ENCODE data around the gene OSBPL5.

OSBPL5 gene

DNA sequence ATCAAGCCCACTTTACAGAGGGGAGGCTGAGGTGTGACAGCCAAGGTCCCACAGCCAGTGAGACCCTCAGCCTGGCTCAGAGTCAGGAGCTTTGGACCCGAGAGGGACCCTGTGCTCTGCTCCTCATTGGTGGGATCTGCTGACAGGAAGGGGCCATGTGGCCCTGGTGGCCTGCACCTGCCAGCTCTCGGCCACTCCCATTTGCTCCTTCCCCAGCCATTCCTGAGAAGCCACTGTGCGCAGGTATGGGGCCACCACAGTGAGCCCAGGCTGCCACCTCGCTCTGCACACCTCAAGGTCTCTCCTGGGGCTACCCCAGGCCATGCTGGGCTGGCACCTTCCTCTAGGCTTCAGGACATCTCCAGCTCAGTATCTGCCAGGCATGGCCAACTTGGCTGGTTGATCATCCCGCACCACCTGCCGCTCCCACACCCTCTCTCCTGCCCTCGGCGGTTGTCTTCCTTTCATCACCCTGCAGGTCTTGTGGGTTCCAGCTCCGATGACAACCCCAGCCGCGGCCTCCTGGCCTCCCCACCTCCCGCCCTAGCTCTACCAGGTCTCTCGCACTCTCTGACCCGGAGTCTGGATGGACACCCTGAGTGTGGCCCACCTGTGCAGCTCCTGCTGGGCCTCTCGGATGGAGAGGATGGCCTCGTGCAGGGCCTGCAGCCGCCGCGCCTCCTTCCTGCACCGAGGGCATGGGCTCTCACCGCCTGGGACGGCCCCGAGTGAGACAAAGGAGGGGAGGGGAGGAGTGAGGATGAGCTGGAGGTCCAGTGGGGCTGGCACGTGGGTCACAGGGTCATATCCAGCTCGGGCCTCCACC is 75.7 kb downstream of the OSBPL5 start:
- peak overlapping the region; percentile 34 for H3K27ac ChIP-seq
- TF ChIP-seq, protein P1, sequence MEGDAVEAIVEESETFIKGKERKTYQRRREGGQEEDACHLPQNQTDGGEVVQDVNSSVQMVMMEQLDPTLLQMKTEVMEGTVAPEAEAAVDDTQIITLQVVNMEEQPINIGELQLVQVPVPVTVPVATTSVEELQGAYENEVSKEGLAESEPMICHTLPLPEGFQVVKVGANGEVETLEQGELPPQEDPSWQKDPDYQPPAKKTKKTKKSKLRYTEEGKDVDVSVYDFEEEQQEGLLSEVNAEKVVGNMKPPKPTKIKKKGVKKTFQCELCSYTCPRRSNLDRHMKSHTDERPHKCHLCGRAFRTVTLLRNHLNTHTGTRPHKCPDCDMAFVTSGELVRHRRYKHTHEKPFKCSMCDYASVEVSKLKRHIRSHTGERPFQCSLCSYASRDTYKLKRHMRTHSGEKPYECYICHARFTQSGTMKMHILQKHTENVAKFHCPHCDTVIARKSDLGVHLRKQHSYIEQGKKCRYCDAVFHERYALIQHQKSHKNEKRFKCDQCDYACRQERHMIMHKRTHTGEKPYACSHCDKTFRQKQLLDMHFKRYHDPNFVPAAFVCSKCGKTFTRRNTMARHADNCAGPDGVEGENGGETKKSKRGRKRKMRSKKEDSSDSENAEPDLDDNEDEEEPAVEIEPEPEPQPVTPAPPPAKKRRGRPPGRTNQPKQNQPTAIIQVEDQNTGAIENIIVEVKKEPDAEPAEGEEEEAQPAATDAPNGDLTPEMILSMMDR (conservative IDR thresholded peaks at IDR 0.05; ENCODE audit: low read depth): no peak
- no peak for DNase-seq (ENCODE audit: low spot score)
- POLR2A ChIA-PET (ENCODE audit: low non-redundant PET): no interaction called here
- CTCF ChIA-PET: interaction anchor here (0.6 to 1.6 kb wide), 4 partner anchors 52 to 128 kb away, joined by 3 to 8 read pairs (median 7); no protein-coding TSS in a partner anchor

DNA sequence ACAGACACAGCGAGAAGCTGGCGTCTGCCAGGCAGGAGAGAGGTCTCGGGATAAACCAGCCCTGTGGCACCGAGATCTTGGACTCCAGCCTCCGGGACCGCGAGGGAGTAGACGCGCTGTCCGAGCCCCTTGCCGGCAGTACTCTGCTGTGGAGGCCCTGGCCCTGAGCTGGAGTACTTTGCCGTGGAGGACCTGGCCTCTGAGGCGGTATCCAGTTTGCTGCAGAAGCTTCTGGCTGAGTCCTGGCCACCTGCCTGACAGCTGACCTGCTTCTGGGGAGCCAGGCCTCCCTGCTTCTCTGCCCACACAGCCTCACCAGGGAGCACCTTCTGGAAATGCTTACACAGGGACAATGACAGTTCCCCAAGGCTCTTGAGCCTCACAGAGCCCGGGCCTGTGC is 76.3 kb downstream of the OSBPL5 start:
- DNase-seq (ENCODE audit: low spot score): no peak
- TF ChIP-seq, protein P1 (conservative IDR thresholded peaks at IDR 0.05; ENCODE audit: low read depth): no peak
- peak overlapping the region; percentile 34 for H3K27ac ChIP-seq
- ChIA-PET POLR2A (ENCODE audit: low non-redundant PET) (no interaction called here), CTCF (interaction anchor here (0.8 to 1.5 kb wide), 3 partner anchors 51 to 128 kb away, joined by 3 to 8 read pairs (median 3); no protein-coding TSS in a partner anchor)

DNA sequence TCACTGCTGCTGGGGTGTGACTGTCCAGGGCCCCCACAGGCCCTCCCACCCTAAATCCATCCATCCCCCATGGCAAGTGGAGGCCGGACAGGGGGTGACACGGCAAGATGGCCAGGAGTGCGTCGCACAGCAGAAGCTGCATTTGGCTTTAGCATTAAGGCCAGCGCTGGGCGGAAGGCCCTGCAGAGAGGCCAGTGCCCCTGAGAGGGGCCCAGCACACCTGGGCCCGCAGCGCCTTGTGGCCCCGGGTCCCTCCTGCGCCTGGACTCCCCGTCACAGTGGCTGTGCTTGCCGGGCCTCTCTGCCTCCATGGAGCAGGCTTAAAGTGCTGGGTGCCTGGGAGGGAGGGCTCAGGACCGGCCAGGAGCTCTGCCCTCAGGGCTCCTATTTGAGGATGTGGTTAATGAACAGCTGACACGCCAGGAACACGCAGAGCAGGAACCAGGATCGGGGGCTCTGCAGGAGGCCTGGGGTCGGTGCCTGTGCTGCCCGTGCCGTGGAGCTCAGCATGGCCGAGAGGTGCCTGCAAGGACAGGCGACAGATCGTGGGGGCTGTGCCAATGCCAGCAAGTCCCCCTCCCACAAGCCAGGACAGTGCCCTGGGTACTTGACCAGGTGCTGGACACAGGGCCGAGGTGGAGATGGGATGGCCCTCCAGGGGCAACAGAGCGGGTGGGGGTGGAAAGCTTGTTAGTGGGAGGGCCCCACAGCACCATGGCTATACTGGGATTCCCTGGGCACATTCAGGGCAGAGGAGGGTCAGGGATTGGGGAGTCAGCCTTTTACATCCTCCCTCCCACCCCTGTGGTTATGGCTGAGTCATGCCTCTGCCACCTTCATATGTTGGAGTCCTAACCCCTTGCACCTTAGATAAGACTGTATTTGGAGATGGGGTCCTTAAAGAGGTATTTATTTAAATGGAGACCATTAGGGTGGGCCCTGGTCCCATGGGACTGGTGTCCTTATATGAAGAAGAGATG is 77.0 kb downstream of the OSBPL5 start:
- peak overlapping the region; percentile 34 for H3K27ac ChIP-seq
- TF ChIP-seq, protein P1 (conservative IDR thresholded peaks at IDR 0.05; ENCODE audit: low read depth): no peak
- ChIA-PET CTCF (interaction anchor here (0.8 to 1.5 kb wide), 2 partner anchors 51 to 129 kb away, joined by 3 to 8 read pairs; no protein-coding TSS in a partner anchor), POLR2A (ENCODE audit: low non-redundant PET) (no interaction called here)
- DNase-seq (ENCODE audit: low spot score): peak; percentile 37

DNA sequence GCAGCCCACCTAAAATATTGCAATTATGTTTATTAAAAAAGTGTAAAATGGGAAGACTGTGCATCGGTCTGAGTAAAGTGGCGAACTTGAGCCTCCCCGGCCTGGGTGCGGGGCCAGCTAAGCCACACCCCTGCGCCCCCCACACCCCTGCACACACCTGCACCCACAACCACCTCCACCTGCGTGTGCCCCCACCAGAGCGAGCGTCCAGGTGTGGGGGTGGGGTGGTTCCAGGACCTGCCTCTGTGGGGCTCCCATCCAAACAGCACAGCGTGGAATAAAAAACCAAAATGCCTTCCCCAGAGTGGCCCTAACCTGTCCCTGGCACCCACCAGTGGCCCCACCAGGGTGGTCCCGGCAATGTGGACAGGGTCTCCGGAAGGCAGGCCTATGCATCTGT is 77.7 kb downstream of the OSBPL5 start:
- ChIA-PET CTCF (no interaction called here), POLR2A (ENCODE audit: low non-redundant PET) (no interaction called here)
- H3K27ac ChIP-seq: no peak overlapping the region
- no peak for DNase-seq (ENCODE audit: low spot score)
- TF ChIP-seq, protein P1 (conservative IDR thresholded peaks at IDR 0.05; ENCODE audit: low read depth): no peak

DNA sequence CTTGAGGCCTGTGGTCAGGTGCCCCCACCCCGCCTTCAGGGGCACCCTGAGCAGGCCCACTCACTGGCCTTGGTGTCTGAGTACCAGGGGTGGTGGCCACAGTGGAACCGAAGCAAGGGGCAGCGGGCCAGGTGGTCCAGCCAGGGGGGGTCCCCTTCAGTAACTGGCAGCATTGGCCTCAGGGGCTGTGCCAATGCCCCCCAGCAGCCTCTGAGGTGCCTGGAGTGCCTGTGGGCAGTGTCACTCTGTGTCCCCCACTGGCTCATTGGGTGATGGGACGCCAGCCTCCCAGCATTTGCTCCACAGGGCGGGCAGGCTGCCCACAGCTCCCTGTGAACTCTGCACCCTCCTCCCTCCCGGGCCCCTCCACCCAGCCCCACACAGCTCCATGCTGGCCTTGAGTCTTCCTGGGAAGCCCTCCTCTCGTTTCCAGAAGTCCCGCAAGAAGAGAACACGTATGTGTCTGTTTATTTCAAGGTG is 78.4 kb downstream of the OSBPL5 start:
- CTCF ChIA-PET: interaction anchor here (1.4 kb wide), 1 partner anchor 50 kb away, joined by 4 read pairs; no protein-coding TSS in a partner anchor

More for the DNA sequence above, 78.4 kb downstream of the OSBPL5 start:
- DNase-seq (ENCODE audit: low spot score): no peak
- TF ChIP-seq, protein P1 (conservative IDR thresholded peaks at IDR 0.05; ENCODE audit: low read depth): no peak
- H3K27ac ChIP-seq: no peak overlapping the region
- POLR2A ChIA-PET (ENCODE audit: low non-redundant PET): no interaction called here

Measured in RWPE1 (cell line).